Measurements from ENCODE around the gene DSTN.

Gene DSTN

DNA sequence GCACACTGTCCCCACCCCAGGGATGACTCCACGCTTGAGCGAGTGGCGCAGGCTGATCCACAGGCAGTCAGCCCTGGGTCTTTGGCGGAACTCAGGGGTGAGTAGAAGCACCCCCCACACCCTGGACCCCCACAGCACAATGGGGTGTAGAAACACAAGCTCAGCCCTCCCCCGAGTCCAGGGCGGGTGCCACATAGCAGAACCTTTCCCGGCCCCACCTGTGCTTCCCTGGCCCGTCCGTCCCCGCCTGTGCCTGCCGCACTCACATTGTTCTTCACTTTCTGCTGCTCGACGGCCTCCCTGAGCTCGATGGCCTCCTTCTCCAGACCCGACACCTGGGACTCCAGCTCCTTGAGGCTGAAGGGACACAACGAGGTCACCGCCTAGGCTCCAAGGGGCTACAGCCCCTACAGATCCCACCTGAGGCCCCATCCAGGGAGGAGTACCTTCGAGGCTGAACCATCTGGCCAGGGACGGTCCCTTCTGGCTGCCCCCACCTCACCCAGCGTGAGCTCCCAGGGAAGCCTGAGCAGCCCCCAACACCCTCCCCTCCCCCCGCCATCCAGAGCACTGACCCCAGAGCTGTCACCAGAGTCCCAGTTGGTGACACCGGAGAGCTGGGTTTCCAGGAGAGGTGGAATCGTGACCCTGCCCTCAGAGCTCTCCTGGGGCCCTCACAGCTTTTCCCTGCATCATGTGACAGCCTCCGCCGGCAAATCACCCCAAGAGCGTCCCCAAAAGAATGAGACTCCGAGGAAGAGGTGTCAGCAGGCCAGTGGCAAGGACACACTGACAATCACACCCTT, 55.6 kb downstream of the DSTN start:
- no peak for DNase-seq

GRCh38 chr20:17626217-17627007, 56.5 kb downstream of the DSTN start:
- DNase-seq: no peak

DNA sequence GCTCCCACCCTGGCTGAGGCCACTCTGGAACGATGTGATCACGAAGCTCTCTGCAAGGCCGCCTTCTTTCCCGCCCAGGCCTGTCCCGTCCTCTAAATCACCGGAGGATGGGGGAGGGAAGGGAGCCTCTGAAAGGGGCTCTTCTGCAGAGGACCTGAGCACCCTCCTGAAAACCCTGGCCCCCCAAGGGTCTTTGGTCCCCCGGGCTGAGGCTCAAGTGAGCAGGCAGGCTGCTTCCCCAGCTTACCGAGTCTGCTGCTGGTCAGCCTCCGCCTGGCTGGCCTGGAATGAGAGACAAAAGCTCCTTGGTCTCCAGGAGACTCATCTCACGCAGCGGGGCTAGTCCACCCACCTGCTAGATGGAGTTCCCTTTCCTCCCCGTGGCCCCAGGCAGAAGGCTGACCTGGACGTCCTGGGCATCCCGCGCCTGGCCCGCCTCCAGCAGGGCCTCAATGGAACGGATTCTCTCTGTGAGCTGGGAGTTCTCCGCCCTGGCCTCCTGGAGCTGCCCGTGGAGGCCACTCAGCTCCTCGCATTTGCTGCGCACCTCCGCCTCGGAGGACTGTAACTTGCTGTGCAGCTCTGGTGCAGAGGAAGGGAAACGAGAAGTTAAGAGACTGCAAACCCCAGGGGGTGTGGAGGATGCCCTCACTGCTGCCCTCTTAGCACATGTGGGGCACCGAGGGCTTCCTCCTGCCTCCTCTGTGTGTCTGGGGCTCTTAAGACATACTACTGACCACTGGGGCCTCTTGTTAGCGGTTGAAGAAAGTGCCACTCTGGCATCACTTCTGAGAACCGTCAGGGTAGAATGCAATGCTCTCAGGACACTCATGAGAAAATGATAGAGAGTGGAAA, 57.5 kb downstream of the DSTN start:
- no peak for DNase-seq

- DNase-seq: no peak
These were observed 58.4 kb downstream of the DSTN start for GRCh38 chr20:17628101-17628841.

DNA sequence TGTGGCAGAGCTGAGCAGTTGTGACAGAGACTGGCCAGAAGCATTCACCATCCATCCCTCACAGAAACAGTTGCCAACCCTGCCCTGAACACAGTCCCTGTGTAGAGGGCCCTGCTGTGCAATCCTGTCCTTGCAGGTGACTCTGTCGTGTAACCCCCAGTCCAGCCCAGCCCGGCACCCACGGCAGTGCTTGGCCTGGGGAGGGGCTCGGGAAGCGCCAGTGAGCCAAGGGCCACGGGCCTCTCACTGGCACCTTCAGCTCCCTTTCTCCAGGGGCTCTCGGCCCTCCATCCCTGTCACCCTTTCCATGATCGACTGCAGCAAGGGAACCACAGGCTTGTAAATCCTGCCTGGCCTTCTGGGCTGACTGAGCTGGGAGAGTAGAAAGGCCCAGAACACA, 59.1 kb downstream of the DSTN start:
- DNase-seq: no peak

- no peak for DNase-seq
These were observed 59.8 kb downstream of the DSTN start for GRCh38 chr20:17629678-17630089.

- DNase-seq: no peak
These were observed 60.4 kb downstream of the DSTN start for GRCh38 chr20:17630151-17630805.

GRCh38 chr20:17630806-17631195, 60.9 kb downstream of the DSTN start:
- no peak for DNase-seq

DNA sequence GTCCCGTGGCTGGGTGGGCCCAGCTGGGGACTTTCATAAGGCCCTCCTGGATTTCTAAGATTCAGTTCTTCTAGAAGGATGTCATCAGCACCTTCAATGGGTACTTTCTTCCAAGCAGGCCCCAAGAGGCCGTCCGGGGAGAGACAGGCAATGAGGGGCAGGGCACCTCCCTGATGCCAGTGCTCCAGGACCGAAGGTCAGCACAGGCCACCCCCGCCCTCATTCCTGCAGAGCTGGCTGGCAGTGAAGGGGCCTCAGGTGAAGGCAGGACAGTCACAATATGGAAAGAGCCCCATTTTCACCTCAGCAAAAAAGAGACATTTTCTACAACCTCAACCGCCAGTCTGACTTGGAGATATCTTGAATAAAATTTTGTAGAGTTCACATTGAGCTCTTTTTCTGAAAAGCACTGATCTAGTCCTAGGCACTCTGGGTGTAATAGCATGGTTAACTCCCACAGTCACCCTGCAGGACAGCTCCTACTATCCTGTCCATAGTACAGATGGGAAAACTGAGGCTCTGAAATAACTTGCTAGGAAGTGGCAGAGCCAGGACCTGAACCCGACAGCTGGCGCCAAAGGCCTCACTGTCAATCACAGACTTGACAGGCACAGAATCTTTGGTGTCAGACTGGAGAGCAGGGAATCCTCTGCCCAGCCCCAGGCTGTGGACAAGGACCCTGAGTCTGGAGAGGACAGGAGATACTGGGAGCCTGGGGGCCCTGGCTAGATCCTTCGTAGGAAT, 61.9 kb downstream of the DSTN start:
- DNase-seq: no peak

- DNase-seq: no peak
These were observed 63.5 kb downstream of the DSTN start for GRCh38 chr20:17633221-17633849.

DNA sequence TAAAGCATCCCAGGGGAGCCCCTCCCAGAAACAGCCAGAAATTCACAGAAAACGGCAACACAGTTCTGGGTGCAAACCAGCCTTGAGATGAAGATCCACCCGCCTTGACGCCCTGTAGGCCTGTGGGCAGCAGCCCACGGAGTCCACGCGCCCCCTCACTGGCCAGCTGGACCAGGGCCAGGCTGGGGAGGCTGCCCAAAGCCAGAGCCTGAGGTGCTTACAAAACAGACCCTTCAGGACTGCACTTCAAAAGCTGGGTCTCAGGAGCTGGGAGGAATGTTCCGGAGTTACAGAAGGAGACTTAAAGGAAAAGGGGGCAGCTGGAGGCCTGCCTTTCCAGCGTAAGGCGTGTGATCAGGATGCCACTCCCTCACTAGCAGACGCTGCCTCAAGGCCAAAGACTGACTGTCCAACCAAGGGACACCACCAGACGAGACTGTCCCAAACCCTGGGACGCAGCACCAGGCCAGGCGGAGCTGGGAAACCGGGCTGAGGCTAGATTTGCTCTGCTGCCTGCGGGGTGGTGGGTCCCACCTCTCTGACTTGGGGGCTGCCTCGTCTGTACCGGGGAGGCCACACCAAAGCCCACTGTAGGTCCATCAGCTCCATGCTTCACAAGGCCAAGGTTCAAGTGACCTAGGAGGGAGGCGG, 64.1 kb downstream of the DSTN start:
- no peak for DNase-seq

DNA sequence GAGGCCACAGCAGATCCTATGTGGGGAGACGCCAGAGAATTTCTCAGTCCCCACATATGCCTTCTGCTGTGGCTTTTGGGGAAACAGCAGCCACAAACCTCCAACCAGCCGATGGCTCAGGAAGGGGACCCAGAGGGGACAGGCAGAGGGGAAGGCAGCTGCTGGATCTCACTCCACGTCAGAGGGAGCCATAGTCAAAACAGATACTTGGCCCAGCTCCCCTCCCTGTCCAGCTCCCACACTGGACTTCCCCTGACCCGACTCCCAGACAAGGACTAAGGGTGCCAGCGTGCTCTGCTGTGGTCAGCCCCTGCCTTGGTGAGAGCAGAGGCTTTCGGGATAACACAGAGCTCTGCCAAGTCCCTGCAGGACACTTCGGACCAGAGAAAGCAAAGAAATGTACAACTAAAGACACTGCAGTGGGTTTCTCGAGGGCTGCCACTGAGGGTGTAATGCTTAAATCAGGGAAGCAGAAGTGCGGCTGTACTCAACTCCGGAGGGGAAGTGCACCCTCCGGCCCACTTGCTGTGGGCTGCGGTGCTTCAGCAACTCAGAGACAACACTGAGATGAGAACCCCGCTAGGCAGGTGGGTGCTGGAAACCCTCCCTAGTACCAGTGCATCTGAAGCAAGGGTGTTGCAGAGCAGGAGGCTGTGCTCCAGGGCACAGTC, 64.9 kb downstream of the DSTN start:
- no peak for DNase-seq

- DNase-seq: no peak
These were observed 65.7 kb downstream of the DSTN start for GRCh38 chr20:17635332-17636244.

- no peak for DNase-seq
These were observed 66.9 kb downstream of the DSTN start for GRCh38 chr20:17636523-17637412.

- DNase-seq: no peak
These were observed 67.5 kb downstream of the DSTN start for GRCh38 chr20:17637413-17637780.

GRCh38 chr20:17637985-17638640, 68.2 kb downstream of the DSTN start:
- DNase-seq: no peak

GRCh38 chr20:17638835-17639407, 69.0 kb downstream of the DSTN start:
- DNase-seq: no peak
